ENCODE measurements around the gene TLE3. TPM values are rescaled to one million over a fixed set of nuclear protein-coding genes. Genes with fewer than 3 reads are reported as not detected.

The TLE3 gene
- total RNA-seq, 1 experiment from 2014 or later = 63.6 TPM

- Histone ChIP-seq H3K27me3 (ENCODE audit: low read length) (peaks cover 2% of the 10 kb centered on the region; the same call in 1 of the 2 replicates), H3K4me1 (ENCODE audit: low read length) (peaks cover 9% of the 10 kb centered on the region), H3K4me2 (ENCODE audit: low read depth, low read length, poor library complexity, severe bottlenecking) (no peak overlapping the region), H3K4me3 (ENCODE audit: low read length) (no peak overlapping the region), H2AFZ (ENCODE audit: low read length) (no peak overlapping the region), H3K27ac (ENCODE audit: low read length) (no peak overlapping the region), H3K79me2 (ENCODE audit: low read length) (no peaks in the 10 kb centered on the region), H3K9ac (ENCODE audit: low read length) (no peak overlapping the region), H3K9me2 (replicated peaks; ENCODE audit: insufficient read depth, low read length) (no peaks in the 10 kb centered on the region), H3K36me3 (ENCODE audit: insufficient read depth, low read length) (no peaks in the 10 kb centered on the region), H3K9me3 (ENCODE audit: low read length) (no peaks in the 10 kb centered on the region), H4K20me1 (ENCODE audit: insufficient read depth, low read depth, low read length) (peaks cover 15% of the 10 kb centered on the region)
- DNase-seq = no peak
Observed at GRCh38 chr15:70132139-70132538, 34.4 kb upstream of the TLE3 start.

GRCh38 chr15:70128414-70129140 lies 30.9 kb upstream of the TLE3 start:
- no peak for DNase-seq
- no peaks in the 10 kb centered on the region for H3K79me2 ChIP-seq (ENCODE audit: low read length)
- no peaks in the 10 kb centered on the region for H3K9me3 ChIP-seq (ENCODE audit: low read length)
- peaks cover 15% of the 10 kb centered on the region for H4K20me1 ChIP-seq (ENCODE audit: insufficient read depth, low read depth, low read length)
- H3K9me2 ChIP-seq (replicated peaks; ENCODE audit: insufficient read depth, low read length) = no peaks in the 10 kb centered on the region
- no peak overlapping the region for H3K27ac ChIP-seq (ENCODE audit: low read length)
- H3K36me3 ChIP-seq (ENCODE audit: insufficient read depth, low read length) = no peaks in the 10 kb centered on the region
- H3K4me1 ChIP-seq (ENCODE audit: low read length) = peaks cover 30% of the 10 kb centered on the region
- H3K9ac ChIP-seq (ENCODE audit: low read length) = no peak overlapping the region
- H3K4me2 ChIP-seq (ENCODE audit: low read depth, low read length, poor library complexity, severe bottlenecking) = no peak overlapping the region
- no peak overlapping the region for H2AFZ ChIP-seq (ENCODE audit: low read length)
- peaks cover 2% of the 10 kb centered on the region; the same call in 1 of the 2 replicates for H3K27me3 ChIP-seq (ENCODE audit: low read length)
- H3K4me3 ChIP-seq (ENCODE audit: low read length) = no peak overlapping the region

- Histone ChIP-seq H3K9ac (ENCODE audit: low read length) (no peak overlapping the region), H3K4me3 (ENCODE audit: low read length) (no peak overlapping the region; the same call in 1 of the 2 replicates), H3K36me3 (ENCODE audit: insufficient read depth, low read length) (no peaks in the 10 kb centered on the region), H3K9me3 (ENCODE audit: low read length) (no peaks in the 10 kb centered on the region), H2AFZ (ENCODE audit: low read length) (no peak overlapping the region), H4K20me1 (ENCODE audit: insufficient read depth, low read depth, low read length) (peaks cover 15% of the 10 kb centered on the region), H3K9me2 (replicated peaks; ENCODE audit: insufficient read depth, low read length) (no peaks in the 10 kb centered on the region), H3K4me2 (ENCODE audit: low read depth, low read length, poor library complexity, severe bottlenecking) (peak overlapping the region; percentile 29), H3K4me1 (ENCODE audit: low read length) (peaks cover 30% of the 10 kb centered on the region), H3K27ac (ENCODE audit: low read length) (no peak overlapping the region), H3K27me3 (ENCODE audit: low read length) (peaks cover 2% of the 10 kb centered on the region; the same call in 1 of the 2 replicates), H3K79me2 (ENCODE audit: low read length) (no peaks in the 10 kb centered on the region)
- DNase-seq = no peak
Observed at GRCh38 chr15:70127770-70128413, 30.2 kb upstream of the TLE3 start.

- Histone ChIP-seq H3K36me3 (ENCODE audit: insufficient read depth, low read length) (no peaks in the 10 kb centered on the region), H3K4me2 (ENCODE audit: low read depth, low read length, poor library complexity, severe bottlenecking) (peak overlapping the region; percentile 29), H3K9me3 (ENCODE audit: low read length) (no peaks in the 10 kb centered on the region), H3K4me1 (ENCODE audit: low read length) (peaks cover 30% of the 10 kb centered on the region), H3K79me2 (ENCODE audit: low read length) (no peaks in the 10 kb centered on the region), H3K4me3 (ENCODE audit: low read length) (no peak overlapping the region; the same call in 1 of the 2 replicates), H3K9ac (ENCODE audit: low read length) (no peak overlapping the region), H3K27ac (ENCODE audit: low read length) (no peak overlapping the region), H3K27me3 (ENCODE audit: low read length) (peaks cover 2% of the 10 kb centered on the region; the same call in 1 of the 2 replicates), H4K20me1 (ENCODE audit: insufficient read depth, low read depth, low read length) (peaks cover 15% of the 10 kb centered on the region), H3K9me2 (replicated peaks; ENCODE audit: insufficient read depth, low read length) (no peaks in the 10 kb centered on the region), H2AFZ (ENCODE audit: low read length) (no peak overlapping the region)
- DNase-seq = peak; percentile 81
Observed at GRCh38 chr15:70127288-70127746, 29.6 kb upstream of the TLE3 start.

GRCh38 chr15:70126362-70126761 lies 28.6 kb upstream of the TLE3 start:
- Histone ChIP-seq H4K20me1 (ENCODE audit: insufficient read depth, low read depth, low read length) (peaks cover 15% of the 10 kb centered on the region), H3K4me3 (ENCODE audit: low read length) (no peak overlapping the region), H3K4me1 (ENCODE audit: low read length) (peaks cover 30% of the 10 kb centered on the region), H3K27ac (ENCODE audit: low read length) (no peak overlapping the region), H3K36me3 (ENCODE audit: insufficient read depth, low read length) (no peaks in the 10 kb centered on the region), H2AFZ (ENCODE audit: low read length) (no peak overlapping the region), H3K79me2 (ENCODE audit: low read length) (no peaks in the 10 kb centered on the region), H3K9ac (ENCODE audit: low read length) (no peak overlapping the region), H3K4me2 (ENCODE audit: low read depth, low read length, poor library complexity, severe bottlenecking) (no peak overlapping the region), H3K27me3 (ENCODE audit: low read length) (peaks cover 2% of the 10 kb centered on the region; the same call in 1 of the 2 replicates), H3K9me2 (replicated peaks; ENCODE audit: insufficient read depth, low read length) (no peaks in the 10 kb centered on the region), H3K9me3 (ENCODE audit: low read length) (no peaks in the 10 kb centered on the region)
- DNase-seq = no peak

- H4K20me1 ChIP-seq (ENCODE audit: insufficient read depth, low read depth, low read length) = peaks cover 15% of the 10 kb centered on the region
- DNase-seq = no peak
- no peaks in the 10 kb centered on the region for H3K36me3 ChIP-seq (ENCODE audit: insufficient read depth, low read length)
- H3K4me2 ChIP-seq (ENCODE audit: low read depth, low read length, poor library complexity, severe bottlenecking) = no peak overlapping the region
- H3K27me3 ChIP-seq (ENCODE audit: low read length) = peaks cover 2% of the 10 kb centered on the region; the same call in 1 of the 2 replicates
- no peaks in the 10 kb centered on the region for H3K9me3 ChIP-seq (ENCODE audit: low read length)
- no peak overlapping the region for H3K27ac ChIP-seq (ENCODE audit: low read length)
- H2AFZ ChIP-seq (ENCODE audit: low read length) = no peak overlapping the region
- H3K9me2 ChIP-seq (replicated peaks; ENCODE audit: insufficient read depth, low read length) = no peaks in the 10 kb centered on the region
- no peak overlapping the region for H3K9ac ChIP-seq (ENCODE audit: low read length)
- H3K4me1 ChIP-seq (ENCODE audit: low read length) = peaks cover 30% of the 10 kb centered on the region
- no peaks in the 10 kb centered on the region for H3K79me2 ChIP-seq (ENCODE audit: low read length)
- no peak overlapping the region for H3K4me3 ChIP-seq (ENCODE audit: low read length)
Observed at GRCh38 chr15:70125605-70126004, 27.9 kb upstream of the TLE3 start.

- Histone ChIP-seq H3K27ac (ENCODE audit: low read length) (no peak overlapping the region), H3K9me2 (replicated peaks; ENCODE audit: insufficient read depth, low read length) (no peaks in the 10 kb centered on the region), H3K4me1 (ENCODE audit: low read length) (peaks cover 18% of the 10 kb centered on the region), H3K36me3 (ENCODE audit: insufficient read depth, low read length) (no peaks in the 10 kb centered on the region), H3K27me3 (ENCODE audit: low read length) (no peaks in the 10 kb centered on the region), H3K4me3 (ENCODE audit: low read length) (no peak overlapping the region), H2AFZ (ENCODE audit: low read length) (no peak overlapping the region), H3K9ac (ENCODE audit: low read length) (no peak overlapping the region), H3K79me2 (ENCODE audit: low read length) (no peaks in the 10 kb centered on the region), H4K20me1 (ENCODE audit: insufficient read depth, low read depth, low read length) (no peaks in the 10 kb centered on the region; the same call in 1 of the 2 replicates), H3K4me2 (ENCODE audit: low read depth, low read length, poor library complexity, severe bottlenecking) (no peak overlapping the region), H3K9me3 (ENCODE audit: low read length) (no peaks in the 10 kb centered on the region)
- DNase-seq = no peak
Observed at GRCh38 chr15:70121624-70122302, 24.0 kb upstream of the TLE3 start.

Measured in Karpas-422 (cell line).